Common myeloid progenitor, CD34-positive (primary cell): Measurements from ENCODE around the gene FBLN1.
A peak's percentile ranks its signal among the peaks of the same experiment; 100 is the strongest.

Experiments
- CTCF ChIA-PET: fragments of 350-600 bp; sonication (Branson Sonifier 250); formaldehyde crosslinking; loops from one replicate; lab custom pipeline; 2021; ENCODE audit warnings: antibody characterized with exemption; lab: Charles Lee
- POLR2A ChIA-PET: fragments of 350-600 bp; sonication (Branson Sonifier 250); formaldehyde crosslinking; loops from one replicate; lab custom pipeline; 2021; ENCODE audit warnings: antibody characterized with exemption; lab: Charles Lee
- DNase-seq, 3 donors: peaks; one replicate each; pipeline versions ENCODE4 v3.0.0 to v3.0.0-alpha.2; 2013
- H3K27ac ChIP-seq, 2 experiments: 1 replicate in 1 of 2; 2 replicates in 1 of 2; pipeline ENCODE4 v1.7.0; 2013; ENCODE audit warnings: inconsistent platforms in 2 of 2, low read length in 2 of 2, mild to moderate bottlenecking in 2 of 2, low read depth in 1 of 2, moderate library complexity in 1 of 2; ENCODE audit not compliant: severe bottlenecking in 2 of 2, insufficient read depth in 1 of 2, poor library complexity in 1 of 2
- H3K27me3 ChIP-seq, 5 experiments: replicated peaks in 2 of 5; 1 replicate in 3 of 5; 2 replicates in 2 of 5; pipeline versions ENCODE4 v1.6.1 to v1.7.0; 2013; ENCODE audit warnings: low read length in 4 of 5, mild to moderate bottlenecking in 2 of 5, moderate library complexity in 2 of 5, inconsistent platforms in 1 of 5; ENCODE audit not compliant: insufficient read depth in 5 of 5, control insufficient read depth in 4 of 5
- H3K36me3 ChIP-seq, 4 experiments: 1 replicate in 2 of 4; 2 replicates in 2 of 4; pipeline versions ENCODE4 v1.6.1 to v1.7.0; 2013; ENCODE audit warnings: low read length in 3 of 4, control low read depth in 1 of 4, mild to moderate bottlenecking in 1 of 4; ENCODE audit not compliant: control insufficient read depth in 4 of 4, insufficient read depth in 4 of 4
- H3K4me1 ChIP-seq, 4 experiments: 1 replicate in 3 of 4; 2 replicates in 1 of 4; pipeline versions ENCODE4 v1.6.1 to v1.7.1; 2013; ENCODE audit warnings: low read length in 3 of 4, mild to moderate bottlenecking in 3 of 4, control low read depth in 1 of 4, inconsistent platforms in 1 of 4, moderate library complexity in 1 of 4; ENCODE audit not compliant: control insufficient read depth in 4 of 4, insufficient read depth in 4 of 4; ENCODE audit errors: control extremely low read depth in 1 of 4
- H3K4me3 ChIP-seq, 7 experiments: 1 replicate in 4 of 7; 2 replicates in 3 of 7; pipeline versions ENCODE4 v1.5.1 to v1.7.0; 2013; ENCODE audit warnings: mild to moderate bottlenecking in 7 of 7, low read length in 6 of 7, moderate library complexity in 6 of 7, inconsistent platforms in 2 of 7, low read depth in 2 of 7, control low read depth in 1 of 7; ENCODE audit not compliant: insufficient read depth in 4 of 7, control insufficient read depth in 1 of 7; ENCODE audit errors: extremely low read depth in 1 of 7
- H3K9me3 ChIP-seq, 5 experiments: 1 replicate in 4 of 5; 2 replicates in 1 of 5; pipeline versions ENCODE4 v1.6.1 to v1.7.1; 2013; ENCODE audit warnings: low read length in 4 of 5, mild to moderate bottlenecking in 2 of 5, inconsistent platforms in 1 of 5, low read depth in 1 of 5, moderate library complexity in 1 of 5; ENCODE audit not compliant: control insufficient read depth in 4 of 5, insufficient read depth in 2 of 5; ENCODE audit errors: control extremely low read depth in 1 of 5
- WGBS: methylation state at CpG from one replicate; pipeline ENCODE4 v1.1.5; 2013; ENCODE audit not compliant: insufficient coverage; 5-methylcytosine and 5-hydroxymethylcytosine counted together

FBLN1 gene

GRCh38 chr22:45582955-45583320 lies 80.3 kb downstream of the FBLN1 start:
- Histone ChIP-seq H3K36me3 (no peaks in the 10 kb centered on the region), H3K27me3 (peaks cover 0 to 12% (median 0%) of the 10 kb centered on the region in 5 experiments), H3K27ac (no peak overlapping the region), H3K4me1 (peaks cover 0 to 30% (median 5%) of the 10 kb centered on the region in 4 experiments), H3K4me3 (no peak overlapping the region), H3K9me3 (no peaks in the 10 kb centered on the region)
- no peak for DNase-seq
- POLR2A ChIA-PET: no interaction called here
- 84% methylated on average over 6 of the region's 6 CpGs for WGBS
- CTCF ChIA-PET: interaction anchor here (0.6 to 1.4 kb wide), 2 partner anchors 249 to 310 kb away, joined by 3 to 6 read pairs; no protein-coding TSS in a partner anchor

GRCh38 chr22:45583504-45583903 lies 80.8 kb downstream of the FBLN1 start:
- peak in 1 of 3 donors; percentile 35 for DNase-seq
- H3K9me3 ChIP-seq: no peaks in the 10 kb centered on the region
- H3K36me3 ChIP-seq: no peaks in the 10 kb centered on the region
- 87% methylated on average over 3 of the region's 5 CpGs for WGBS
- no peak overlapping the region for H3K27ac ChIP-seq
- ChIA-PET CTCF (interaction anchor here (0.6 to 1.4 kb wide), 2 partner anchors 249 to 310 kb away, joined by 3 to 6 read pairs; no protein-coding TSS in a partner anchor), POLR2A (no interaction called here)
- H3K4me3 ChIP-seq: no peak overlapping the region
- H3K27me3 ChIP-seq: peaks cover 0 to 12% (median 0%) of the 10 kb centered on the region in 5 experiments
- peaks cover 0 to 30% (median 5%) of the 10 kb centered on the region in 4 experiments for H3K4me1 ChIP-seq

- Histone ChIP-seq H3K27me3 (peaks cover 0 to 10% (median 0%) of the 10 kb centered on the region in 5 experiments), H3K27ac (no peak overlapping the region), H3K36me3 (no peaks in the 10 kb centered on the region), H3K4me3 (no peak overlapping the region), H3K4me1 (peaks cover 0 to 30% (median 5%) of the 10 kb centered on the region in 4 experiments), H3K9me3 (no peaks in the 10 kb centered on the region)
- POLR2A ChIA-PET: no interaction called here
- WGBS: 91% methylated on average over 11 of the region's 14 CpGs
- no peak for DNase-seq
- CTCF ChIA-PET: interaction anchor here (0.7 to 1.4 kb wide), 2 partner anchors 14 to 248 kb away, joined by 3 to 6 read pairs; no protein-coding TSS in a partner anchor
Observed at GRCh38 chr22:45584121-45584570, 81.5 kb downstream of the FBLN1 start.

- no peaks in the 10 kb centered on the region for H3K36me3 ChIP-seq
- H3K4me1 ChIP-seq: peaks cover 0 to 30% (median 5%) of the 10 kb centered on the region in 4 experiments
- peaks cover 0 to 9% (median 0%) of the 10 kb centered on the region in 5 experiments for H3K27me3 ChIP-seq
- no peaks in the 10 kb centered on the region for H3K9me3 ChIP-seq
- H3K27ac ChIP-seq: no peak overlapping the region
- ChIA-PET POLR2A (no interaction called here), CTCF (interaction anchor here (0.7 kb wide), 1 partner anchor 13 kb away, joined by 3 read pairs; no protein-coding TSS in a partner anchor)
- no peak overlapping the region for H3K4me3 ChIP-seq
- 90% methylated on average over 15 of the region's 17 CpGs for WGBS
- DNase-seq: no peak
Observed at GRCh38 chr22:45584621-45585436, 82.1 kb downstream of the FBLN1 start.

GRCh38 chr22:45585437-45585755 lies 82.7 kb downstream of the FBLN1 start:
- H3K36me3 ChIP-seq: no peaks in the 10 kb centered on the region

GRCh38 chr22:45585946-45586540 lies 83.4 kb downstream of the FBLN1 start:
- WGBS: 96% methylated on average over 17 of the region's 19 CpGs
- CTCF ChIA-PET: no interaction called here
- H3K36me3 ChIP-seq: no peaks in the 10 kb centered on the region
- DNase-seq: no peak
- no peak overlapping the region for H3K4me3 ChIP-seq
- no peak overlapping the region for H3K27ac ChIP-seq
- H3K27me3 ChIP-seq: peaks cover 0 to 9% (median 0%) of the 10 kb centered on the region in 5 experiments
- no peaks in the 10 kb centered on the region for H3K9me3 ChIP-seq
- POLR2A ChIA-PET: no interaction called here
- peaks cover 0 to 25% (median 4%) of the 10 kb centered on the region in 4 experiments for H3K4me1 ChIP-seq

More at GRCh38 chr22:45585437-45585755, 82.7 kb downstream of the FBLN1 start:
- CTCF ChIA-PET: no interaction called here
- Histone ChIP-seq H3K4me3 (no peak overlapping the region), H3K4me1 (peaks cover 0 to 30% (median 5%) of the 10 kb centered on the region in 4 experiments), H3K9me3 (no peaks in the 10 kb centered on the region), H3K27ac (no peak overlapping the region), H3K27me3 (peaks cover 0 to 9% (median 0%) of the 10 kb centered on the region in 5 experiments)
- 88% methylated on average over 9 of the region's 13 CpGs for WGBS
- DNase-seq: no peak
- POLR2A ChIA-PET: no interaction called here
